HEK293T (cell line): ENCODE results near the gene VAT1.
A peak's percentile ranks its signal among the peaks of the same experiment; 100 is the strongest.
"Not testable (repeated sequence)": the region's sequence is repeated elsewhere in the genome, so short reads cannot be mapped to it uniquely, and the experiment has no call there.

ENCODE experiments used
- CTCF ChIA-PET: fragments of 350-600 bp; formaldehyde crosslinking; extraction: SDS; loops from one replicate; lab custom pipeline; 2021; ENCODE audit warnings: antibody characterized with exemption, inconsistent platforms; lab: Yijun Ruan, JAX
- POLR2A ChIA-PET: fragments of 350-600 bp; formaldehyde crosslinking; extraction: SDS; loops from one replicate; lab custom pipeline; 2020; ENCODE audit warnings: antibody characterized with exemption, inconsistent platforms; lab: Yijun Ruan, JAX
- DNase-seq: peaks from one replicate; pipeline ENCODE4 v3.0.0; 2012; ENCODE audit warnings: mixed read lengths; ENCODE audit errors: extremely low spot score
- ARNT ChIP-seq: fragments of 450-650 bp; IDR thresholded peaks from 2 replicates; pipeline ENCODE4 v1.6.1; 2017; ENCODE audit warnings: mild to moderate bottlenecking
- BHLHE40 ChIP-seq: fragments of 450-650 bp; IDR thresholded peaks from 2 replicates; pipeline ENCODE4 v1.6.1; 2016; ENCODE audit warnings: mild to moderate bottlenecking, moderate library complexity, borderline replicate concordance
- CTBP1 ChIP-seq: fragments of 450-650 bp; IDR thresholded peaks from 2 replicates; pipeline ENCODE4 v1.6.1; 2016; ENCODE audit warnings: borderline replicate concordance
- ELF4 ChIP-seq: fragments of 450-650 bp; IDR thresholded peaks from 2 replicates; pipeline ENCODE4 v1.6.1; 2017; ENCODE audit warnings: antibody characterized with exemption
- FOXA1 ChIP-seq: fragments of 450-650 bp; IDR thresholded peaks from 2 replicates; pipeline ENCODE4 v1.6.1; 2016; ENCODE audit warnings: mild to moderate bottlenecking
- FOXK2 ChIP-seq: fragments of 450-650 bp; IDR thresholded peaks from 2 replicates; pipeline ENCODE4 v1.6.1; 2016; ENCODE audit warnings: mild to moderate bottlenecking
- FOXM1 ChIP-seq: fragments of 450-650 bp; IDR thresholded peaks from 2 replicates; pipeline ENCODE4 v1.6.1; 2017; ENCODE audit warnings: mild to moderate bottlenecking, borderline replicate concordance
- HDGF ChIP-seq: fragments of 450-650 bp; IDR thresholded peaks from 2 replicates; pipeline ENCODE4 v1.6.1; 2017; ENCODE audit warnings: antibody characterized with exemption, borderline replicate concordance
- L3MBTL2 ChIP-seq: fragments of 450-650 bp; conservative IDR thresholded peaks from 2 replicates; pipeline ENCODE4 v1.6.1; 2016; ENCODE audit warnings: mild to moderate bottlenecking
- LEF1 ChIP-seq: fragments of 450-650 bp; IDR thresholded peaks from 2 replicates; pipeline ENCODE4 v1.6.1; 2017; ENCODE audit warnings: mild to moderate bottlenecking, borderline replicate concordance
- NFRKB ChIP-seq: fragments of 450-650 bp; IDR thresholded peaks from 2 replicates; pipeline ENCODE4 v1.6.1; 2016; ENCODE audit warnings: mild to moderate bottlenecking, moderate library complexity
- SP1 ChIP-seq: fragments of 450-650 bp; IDR thresholded peaks from 2 replicates; pipeline ENCODE4 v1.6.1; 2017
- SUZ12 ChIP-seq: fragments of 450-650 bp; IDR thresholded peaks from 2 replicates; pipeline ENCODE4 v1.6.1; 2016; ENCODE audit warnings: mild to moderate bottlenecking
- TARDBP ChIP-seq: fragments of 450-650 bp; IDR thresholded peaks from 2 replicates; pipeline ENCODE4 v1.6.1; 2016
- ZNF384 ChIP-seq: fragments of 450-650 bp; IDR thresholded peaks from 2 replicates; pipeline ENCODE4 v1.6.1; 2016
- TF ChIP-seq, protein P1 (sequence below): fragments of 450-650 bp; IDR thresholded peaks from 2 replicates; pipeline ENCODE4 v1.6.1; 2016

The VAT1 gene

DNA sequence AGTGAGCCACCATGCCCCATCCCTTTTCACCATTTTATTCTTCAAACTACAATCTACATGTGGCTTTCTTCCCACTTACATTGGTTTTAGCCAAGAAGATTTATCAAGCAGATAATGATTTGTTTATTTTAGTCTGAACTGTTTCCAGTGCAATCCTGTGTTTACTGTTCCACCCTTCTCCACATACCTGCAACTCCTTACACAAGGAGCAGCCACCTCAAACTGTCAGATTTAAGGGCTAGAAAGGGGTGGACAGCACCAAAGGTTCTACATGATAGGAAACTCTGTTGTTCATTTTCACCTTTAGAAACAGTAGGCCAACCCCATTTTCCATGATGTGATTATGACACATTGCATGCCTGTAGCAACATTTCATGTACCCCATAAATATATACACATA lies 39.9 kb downstream of the VAT1 start:
- no peak for TF ChIP-seq SUZ12
- no peak for TF ChIP-seq ARNT
- no peak for TF ChIP-seq FOXA1
- no peak for TF ChIP-seq FOXK2
- no peak for TF ChIP-seq CTBP1
- TF ChIP-seq TARDBP = no peak
- CTCF ChIA-PET = interaction anchor here (0.7 kb wide), 2 partner anchors 32 to 120 kb away, joined by 3 read pairs; no protein-coding TSS in a partner anchor
- POLR2A ChIA-PET = interaction anchor here (5.0 kb wide), 1 partner anchor 16 kb away, joined by 32 read pairs; the partner anchor contains the start of gene RPL27

DNA sequence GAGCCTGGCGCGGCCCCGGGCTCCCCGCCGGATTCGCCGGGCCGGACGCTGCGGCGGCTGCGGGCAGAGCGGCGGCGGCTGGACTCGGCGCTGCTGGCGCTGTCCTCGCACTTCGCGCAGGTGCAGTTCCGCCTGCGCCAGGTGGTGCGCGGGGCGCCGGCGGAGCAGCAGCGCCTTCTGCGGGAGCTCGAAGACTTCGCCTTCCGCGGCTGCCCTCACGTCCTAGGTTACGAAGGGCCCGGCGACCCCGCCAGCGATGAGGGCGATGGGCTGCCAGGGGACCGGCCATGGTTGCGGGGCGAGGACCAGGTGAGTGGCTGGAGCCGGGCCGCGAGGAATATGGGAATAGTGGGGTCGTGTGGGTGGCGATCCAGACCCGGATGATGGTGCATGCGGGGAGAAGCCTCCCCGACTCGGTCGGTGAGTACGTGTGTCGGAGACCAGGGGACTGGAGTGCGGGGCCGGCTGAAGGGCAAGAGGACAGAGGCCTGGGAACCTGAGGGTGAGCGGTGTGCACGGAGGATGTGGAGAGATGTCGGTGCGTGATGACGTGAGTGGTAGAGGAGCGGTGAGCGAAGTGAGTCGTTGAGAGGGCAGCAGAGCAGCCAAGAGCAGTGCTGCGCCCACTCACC lies 41.3 kb downstream of the VAT1 start:
- ChIA-PET POLR2A (interaction anchor here (5.0 kb wide), 1 partner anchor 17 kb away, joined by 32 read pairs; the partner anchor contains the start of gene RPL27), CTCF (interaction anchor here (1.8 kb wide), 1 partner anchor 17 kb away, joined by 9 read pairs; the partner anchor contains the start of gene RPL27)
- peak; percentile 63 for DNase-seq
- TF ChIP-seq NFRKB = no peak
- TF ChIP-seq ZNF384 = no peak
- no peak for TF ChIP-seq BHLHE40
- TF ChIP-seq, protein P1, sequence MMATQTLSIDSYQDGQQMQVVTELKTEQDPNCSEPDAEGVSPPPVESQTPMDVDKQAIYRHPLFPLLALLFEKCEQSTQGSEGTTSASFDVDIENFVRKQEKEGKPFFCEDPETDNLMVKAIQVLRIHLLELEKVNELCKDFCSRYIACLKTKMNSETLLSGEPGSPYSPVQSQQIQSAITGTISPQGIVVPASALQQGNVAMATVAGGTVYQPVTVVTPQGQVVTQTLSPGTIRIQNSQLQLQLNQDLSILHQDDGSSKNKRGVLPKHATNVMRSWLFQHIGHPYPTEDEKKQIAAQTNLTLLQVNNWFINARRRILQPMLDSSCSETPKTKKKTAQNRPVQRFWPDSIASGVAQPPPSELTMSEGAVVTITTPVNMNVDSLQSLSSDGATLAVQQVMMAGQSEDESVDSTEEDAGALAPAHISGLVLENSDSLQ = no peak
- TF ChIP-seq CTBP1 = no peak
- no peak for TF ChIP-seq FOXK2
- no peak for TF ChIP-seq HDGF
- TF ChIP-seq L3MBTL2 = peak; percentile 77
- TF ChIP-seq FOXM1 = no peak
- TF ChIP-seq FOXA1 = no peak
- TF ChIP-seq LEF1 = 0 out of 2 replicates have a peak, but pooled peaks have one; percentile 49
- TF ChIP-seq ELF4 = no peak

More for the DNA sequence above, 39.9 kb downstream of the VAT1 start:
- DNase-seq = no peak

DNA sequence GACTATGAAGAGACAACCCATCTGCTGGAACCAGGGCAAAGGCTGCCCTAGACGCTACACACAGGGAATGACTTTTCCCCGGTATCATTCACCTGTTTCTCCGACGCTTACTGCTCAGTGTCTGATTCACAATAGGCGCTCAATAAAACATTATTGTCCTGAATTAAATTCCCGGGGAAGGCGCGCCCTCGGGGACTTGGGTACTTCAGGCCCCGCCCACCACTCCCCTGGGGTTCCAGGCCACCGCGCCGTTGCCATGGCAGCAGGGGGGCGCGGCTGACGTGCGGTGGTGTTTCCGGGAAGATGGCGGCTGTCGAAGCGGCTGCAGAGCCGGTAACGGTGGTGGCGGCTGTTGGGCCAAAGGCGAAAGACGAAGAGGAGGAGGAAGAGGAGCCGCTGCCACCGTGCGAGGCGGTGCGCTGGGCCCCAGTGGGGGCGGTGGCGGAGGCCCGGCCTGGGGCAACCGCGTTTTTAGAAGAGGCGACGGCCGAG lies 41.9 kb downstream of the VAT1 start, which contains the start of gene RUNDC1:
RUNDC1 (plus strand) TSS at position 292 of the 492 bp plus-strand sequence; CDS start at position 304, 12 bp downstream.
- CTCF ChIA-PET = interaction anchor here (1.8 kb wide), 1 partner anchor 18 kb away, joined by 9 read pairs; the partner anchor contains the start of gene RPL27
- POLR2A ChIA-PET = interaction anchor here (0.7 to 5.0 kb wide), 3 partner anchors 12 to 18 kb away, joined by 3 to 32 read pairs (median 7); partner anchors contain the start of genes AARSD1 and RPL27
- no peak for TF ChIP-seq SP1
- TF ChIP-seq CTBP1 = no peak
- TF ChIP-seq TARDBP = no peak
- TF ChIP-seq FOXM1 = no peak
- no peak for TF ChIP-seq ELF4
- TF ChIP-seq FOXK2 = no peak
- TF ChIP-seq, protein P1 = no peak
- no peak for TF ChIP-seq BHLHE40
- TF ChIP-seq ZNF384 = no peak
- no peak for TF ChIP-seq NFRKB
- no peak for TF ChIP-seq L3MBTL2
- no peak for TF ChIP-seq HDGF
- TF ChIP-seq FOXA1 = no peak
- TF ChIP-seq SUZ12 = no peak
- no peak for TF ChIP-seq LEF1
- DNase-seq = peak; percentile 93

DNA sequence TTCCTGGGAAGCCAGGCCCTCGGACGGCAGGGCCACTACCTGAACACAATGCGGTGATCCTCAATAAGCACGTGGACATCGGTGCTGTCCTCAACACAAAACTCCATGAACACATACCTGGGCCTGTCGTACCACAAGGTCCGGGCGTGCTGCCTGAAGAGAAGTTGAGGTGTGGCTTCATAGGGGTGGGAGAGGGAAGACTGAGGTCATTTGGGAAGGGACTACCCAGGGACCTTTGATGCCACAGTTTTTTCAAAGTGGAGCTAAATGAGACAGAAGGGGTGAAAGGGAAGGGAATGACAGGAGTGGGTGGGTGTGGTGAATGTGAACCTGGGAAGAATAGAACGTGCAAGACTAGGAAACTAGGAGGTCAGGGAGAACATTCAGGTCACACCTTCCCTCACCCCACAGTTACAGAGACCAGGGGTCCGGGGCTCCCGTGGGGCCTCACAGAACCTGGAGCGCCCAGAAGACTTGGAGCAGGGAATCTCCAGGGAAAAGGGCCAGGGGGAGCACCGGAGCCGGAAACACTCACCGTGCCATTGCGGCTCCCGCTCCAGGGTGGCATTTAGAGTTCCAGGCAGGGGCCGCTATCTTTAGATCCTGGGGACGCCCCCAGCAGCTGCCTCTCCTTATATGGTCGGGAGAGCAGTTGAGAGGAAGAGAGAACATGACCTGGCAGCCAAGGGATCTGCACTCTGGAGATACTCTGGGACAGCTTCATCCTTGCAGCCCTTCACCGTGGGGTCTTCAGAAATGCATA lies 42.5 kb downstream of the VAT1 start, which contains the start of gene PTGES3L:
PTGES3L (minus strand) TSS at position 570 of the 763 bp plus-strand sequence; CDS start at position 543, 27 bp downstream.
- ChIA-PET CTCF (interaction anchor here (1.8 kb wide), 1 partner anchor 18 kb away, joined by 9 read pairs; the partner anchor contains the start of gene RPL27), POLR2A (interaction anchor here (0.7 to 5.0 kb wide), 5 partner anchors 11 to 389 kb away, joined by 3 to 32 read pairs (median 4); partner anchors contain the start of genes AARSD1, BECN1 and RPL27)
- peak; percentile 67 for DNase-seq
- TF ChIP-seq FOXK2 (no peak), L3MBTL2 (no peak), ARNT (no peak), BHLHE40 (no peak), ELF4 (no peak), HDGF (no peak), FOXM1 (no peak), SUZ12 (no peak), SP1 (no peak), NFRKB (no peak), ZNF384 (no peak), FOXA1 (no peak), CTBP1 (no peak), LEF1 (no peak), TARDBP (no peak)
- TF ChIP-seq, protein P1 = no peak

DNA sequence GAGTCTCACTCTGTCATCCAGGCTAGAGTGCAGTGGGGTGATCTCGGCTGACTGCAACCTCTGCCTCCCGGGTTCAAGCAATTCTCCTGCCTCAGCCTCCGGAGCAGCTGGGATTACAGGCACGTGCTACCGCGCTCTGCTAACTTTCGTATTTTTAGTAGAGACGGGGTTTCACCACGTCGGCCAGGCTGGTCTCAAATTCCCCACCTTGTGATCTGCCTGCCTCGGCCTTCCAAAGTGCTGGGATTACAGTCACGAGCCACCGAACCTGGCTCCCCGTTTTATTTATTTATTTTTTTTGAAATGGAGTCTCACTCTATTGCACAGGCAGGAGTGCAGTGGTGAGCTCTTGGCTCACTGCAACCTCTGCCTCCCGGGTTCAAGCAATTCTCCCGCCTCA lies 46.5 kb downstream of the VAT1 start:
- CTCF ChIA-PET = not testable (repeated sequence)
- POLR2A ChIA-PET = interaction anchor here (2.0 kb wide), 1 partner anchor 23 kb away, joined by 9 read pairs; the partner anchor contains the start of gene RPL27

More for the DNA sequence above, 46.5 kb downstream of the VAT1 start:
- DNase-seq = not testable (repeated sequence)
